SK-N-SH treated with all-trans-retinoic acid at 6 μM for 48 hours (cell line): ENCODE measurements around the gene CTPS2.

Experiments used
- ATAC-seq: fragments of 200-7000 bp; cut with Tn5 transposase; 3 replicates; pipeline ENCODE4 v1.9.1; 2020; ENCODE audit warnings: mild to moderate bottlenecking, moderate library complexity
- ARNTL ChIP-seq: fragments of 450-650 bp; formaldehyde crosslinking; IDR thresholded peaks from 2 replicates; pipeline ENCODE4 v1.5.0; 2020; ENCODE audit warnings: low read depth, mild to moderate bottlenecking, moderate library complexity, borderline replicate concordance
- BACH2 ChIP-seq: fragments of 250-450 bp; sonication (Bioruptor Pico); IDR thresholded peaks from 2 replicates; pipeline ENCODE4 v1.9.0; 2021; ENCODE audit warnings: mild to moderate bottlenecking, borderline replicate concordance
- CSRNP3 ChIP-seq: fragments of 250-450 bp; sonication (Bioruptor Pico); IDR thresholded peaks from 2 replicates; pipeline ENCODE4 v1.5.1; 2021; ENCODE audit warnings: mild to moderate bottlenecking, moderate library complexity
- ESRRG ChIP-seq: fragments of 250-450 bp; sonication (Bioruptor Pico); IDR thresholded peaks from 2 replicates; pipeline ENCODE4 v1.6.1; 2021; ENCODE audit warnings: mild to moderate bottlenecking
- GLIS3 ChIP-seq: fragments of 250-450 bp; sonication (Bioruptor Pico); IDR thresholded peaks from 2 replicates; pipeline ENCODE4 v1.5.0; 2020; ENCODE audit warnings: mild to moderate bottlenecking, moderate library complexity
- ISL1 ChIP-seq: fragments of 250-450 bp; sonication (Bioruptor Pico); IDR thresholded peaks from 2 replicates; pipeline ENCODE4 v2.1.2; 2022; ENCODE audit warnings: mild to moderate bottlenecking, moderate library complexity
- OSR1 ChIP-seq: fragments of 250-450 bp; sonication (Bioruptor Pico); IDR thresholded peaks from 2 replicates; pipeline ENCODE4 v1.8.0; 2022; ENCODE audit warnings: moderate library complexity, mild to moderate bottlenecking, inconsistent platforms
- PATZ1 ChIP-seq: fragments of 250-450 bp; sonication (Bioruptor Pico); IDR thresholded peaks from 2 replicates; pipeline ENCODE4 v1.8.0; 2020; ENCODE audit warnings: mild to moderate bottlenecking, moderate library complexity, borderline replicate concordance
- PPARA ChIP-seq: fragments of 250-450 bp; sonication (Bioruptor Pico); IDR thresholded peaks from 2 replicates; pipeline ENCODE4 v1.5.0; 2020; ENCODE audit warnings: mild to moderate bottlenecking, borderline replicate concordance
- RARB ChIP-seq: fragments of 250-450 bp; sonication (Bioruptor Pico); IDR thresholded peaks from 2 replicates; pipeline ENCODE4 v1.8.0; 2021; ENCODE audit warnings: mild to moderate bottlenecking, moderate library complexity
- SNAI2 ChIP-seq: fragments of 250-450 bp; sonication (Bioruptor Pico); IDR thresholded peaks from 2 replicates; pipeline ENCODE4 v1.5.0; 2020; ENCODE audit warnings: mild to moderate bottlenecking, moderate library complexity
- TCF4 ChIP-seq: fragments of 250-450 bp; sonication (Bioruptor Pico); IDR thresholded peaks from 2 replicates; pipeline ENCODE4 v1.8.0; 2021; ENCODE audit warnings: mild to moderate bottlenecking, moderate library complexity, borderline replicate concordance
- TOX ChIP-seq: fragments of 250-450 bp; sonication (Bioruptor Pico); IDR thresholded peaks from 2 replicates; pipeline ENCODE4 v1.8.0; 2021; ENCODE audit warnings: mild to moderate bottlenecking, moderate library complexity, borderline replicate concordance
- ZC3H10 ChIP-seq: fragments of 250-450 bp; sonication (Bioruptor Pico); IDR thresholded peaks from 2 replicates; pipeline ENCODE4 v1.5.1; 2021; ENCODE audit warnings: mild to moderate bottlenecking, moderate library complexity
- ZFP30 ChIP-seq: fragments of 450-650 bp; formaldehyde crosslinking; IDR thresholded peaks from 2 replicates; pipeline ENCODE4 v1.5.0; 2022; ENCODE audit warnings: mild to moderate bottlenecking, moderate library complexity
- ZNF565 ChIP-seq: fragments of 450-650 bp; formaldehyde crosslinking; conservative IDR thresholded peaks from 2 replicates; pipeline ENCODE4 v1.5.0; 2020; ENCODE audit warnings: low read depth, mild to moderate bottlenecking, moderate library complexity
- ZNF70 ChIP-seq: fragments of 450-650 bp; formaldehyde crosslinking; IDR thresholded peaks from 2 replicates; pipeline ENCODE4 v1.5.0; 2020; ENCODE audit warnings: mild to moderate bottlenecking, moderate library complexity
- ZNF8 ChIP-seq: fragments of 450-650 bp; formaldehyde crosslinking; IDR thresholded peaks from 2 replicates; pipeline ENCODE4 v1.5.0; 2020; ENCODE audit warnings: mild to moderate bottlenecking, moderate library complexity
- TF ChIP-seq, protein P1 (sequence below): fragments of 250-450 bp; sonication (Bioruptor Pico); IDR thresholded peaks from 2 replicates; pipeline ENCODE4 v1.5.0; 2020; ENCODE audit warnings: mild to moderate bottlenecking, moderate library complexity
- TF ChIP-seq, protein P2 (sequence below): fragments of 250-450 bp; sonication (Bioruptor Pico); IDR thresholded peaks from 2 replicates; pipeline ENCODE4 v1.8.0; 2021; ENCODE audit warnings: low read depth, mild to moderate bottlenecking, moderate library complexity, borderline replicate concordance

CTPS2 gene

DNA sequence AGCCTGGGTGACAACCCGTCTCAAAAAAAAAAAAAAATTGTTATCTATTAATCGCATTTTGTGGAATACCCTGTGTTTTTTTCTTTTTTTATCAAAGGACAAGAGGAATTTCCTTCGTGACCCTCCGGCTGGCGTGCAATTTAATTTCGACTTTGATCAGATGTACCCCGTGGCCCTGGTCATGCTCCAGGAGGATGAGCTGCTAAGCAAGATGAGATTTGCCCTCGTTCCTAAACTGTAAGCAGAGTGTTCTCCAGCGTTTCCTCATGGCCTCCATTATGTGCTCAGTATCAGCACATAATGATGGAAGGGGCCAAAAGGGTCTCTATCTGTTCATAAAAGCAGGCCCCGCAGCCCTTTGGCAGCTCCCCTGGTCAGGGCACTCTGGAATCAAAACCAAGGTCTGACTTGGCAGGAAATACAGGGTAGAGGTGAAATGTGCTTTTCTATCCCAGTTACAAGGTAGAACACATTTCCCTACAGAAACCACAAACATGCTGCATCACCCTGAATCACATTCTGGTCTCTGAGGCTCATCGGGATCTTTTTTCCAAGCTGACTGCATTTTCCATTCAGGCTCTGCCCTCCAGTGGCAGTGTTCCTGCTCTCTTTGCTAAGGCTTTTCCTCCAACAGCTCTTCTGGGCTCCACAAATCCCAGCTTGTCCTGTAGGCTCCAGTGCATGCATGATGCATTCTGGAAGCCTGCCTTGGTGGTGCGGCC lies 31.3 kb upstream of the CTPS2 start:
- ATAC-seq: peak; percentile 84

GRCh38 chrX:16739574-16739973 lies 27.1 kb upstream of the CTPS2 start:
- TF ChIP-seq ZNF8 (CRISPR knock-in tag) (no peak), TCF4 (CRISPR knock-in tag) (no peak), BACH2 (CRISPR knock-in tag) (no peak), ZNF70 (CRISPR knock-in tag) (no peak), TOX (CRISPR knock-in tag) (no peak), ZC3H10 (CRISPR knock-in tag) (no peak), CSRNP3 (CRISPR knock-in tag) (no peak), ESRRG (CRISPR knock-in tag) (no peak), ISL1 (CRISPR knock-in tag) (no peak), ZFP30 (CRISPR knock-in tag) (no peak), ARNTL (CRISPR knock-in tag) (no peak), GLIS3 (CRISPR knock-in tag) (no peak)
- TF ChIP-seq, all 23 proteins: peak for 0
- no peak for ATAC-seq

More for the DNA sequence above, 31.3 kb upstream of the CTPS2 start:
- TF ChIP-seq ISL1 (CRISPR knock-in tag) (no peak), ZC3H10 (CRISPR knock-in tag) (no peak), GLIS3 (CRISPR knock-in tag) (no peak), TCF4 (CRISPR knock-in tag) (no peak), ZNF8 (CRISPR knock-in tag) (no peak), OSR1 (no peak)
- TF ChIP-seq, protein P1, sequence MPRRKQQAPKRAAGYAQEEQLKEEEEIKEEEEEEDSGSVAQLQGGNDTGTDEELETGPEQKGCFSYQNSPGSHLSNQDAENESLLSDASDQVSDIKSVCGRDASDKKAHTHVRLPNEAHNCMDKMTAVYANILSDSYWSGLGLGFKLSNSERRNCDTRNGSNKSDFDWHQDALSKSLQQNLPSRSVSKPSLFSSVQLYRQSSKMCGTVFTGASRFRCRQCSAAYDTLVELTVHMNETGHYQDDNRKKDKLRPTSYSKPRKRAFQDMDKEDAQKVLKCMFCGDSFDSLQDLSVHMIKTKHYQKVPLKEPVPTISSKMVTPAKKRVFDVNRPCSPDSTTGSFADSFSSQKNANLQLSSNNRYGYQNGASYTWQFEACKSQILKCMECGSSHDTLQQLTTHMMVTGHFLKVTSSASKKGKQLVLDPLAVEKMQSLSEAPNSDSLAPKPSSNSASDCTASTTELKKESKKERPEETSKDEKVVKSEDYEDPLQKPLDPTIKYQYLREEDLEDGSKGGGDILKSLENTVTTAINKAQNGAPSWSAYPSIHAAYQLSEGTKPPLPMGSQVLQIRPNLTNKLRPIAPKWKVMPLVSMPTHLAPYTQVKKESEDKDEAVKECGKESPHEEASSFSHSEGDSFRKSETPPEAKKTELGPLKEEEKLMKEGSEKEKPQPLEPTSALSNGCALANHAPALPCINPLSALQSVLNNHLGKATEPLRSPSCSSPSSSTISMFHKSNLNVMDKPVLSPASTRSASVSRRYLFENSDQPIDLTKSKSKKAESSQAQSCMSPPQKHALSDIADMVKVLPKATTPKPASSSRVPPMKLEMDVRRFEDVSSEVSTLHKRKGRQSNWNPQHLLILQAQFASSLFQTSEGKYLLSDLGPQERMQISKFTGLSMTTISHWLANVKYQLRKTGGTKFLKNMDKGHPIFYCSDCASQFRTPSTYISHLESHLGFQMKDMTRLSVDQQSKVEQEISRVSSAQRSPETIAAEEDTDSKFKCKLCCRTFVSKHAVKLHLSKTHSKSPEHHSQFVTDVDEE (CRISPR knock-in tag): no peak
- TF ChIP-seq, all 23 proteins: peak for 0

- ATAC-seq: no peak
- TF ChIP-seq RARB (CRISPR knock-in tag) (no peak), PPARA (CRISPR knock-in tag) (no peak), ZNF8 (CRISPR knock-in tag) (no peak), ISL1 (CRISPR knock-in tag) (no peak), ESRRG (CRISPR knock-in tag) (no peak), BACH2 (CRISPR knock-in tag) (no peak), CSRNP3 (CRISPR knock-in tag) (no peak), ZNF565 (no peak), PATZ1 (CRISPR knock-in tag) (no peak), GLIS3 (CRISPR knock-in tag) (no peak), OSR1 (no peak), ARNTL (CRISPR knock-in tag) (no peak), ZFP30 (CRISPR knock-in tag) (no peak), SNAI2 (no peak), ZC3H10 (CRISPR knock-in tag) (no peak), TOX (CRISPR knock-in tag) (no peak)
- TF ChIP-seq, protein P2, sequence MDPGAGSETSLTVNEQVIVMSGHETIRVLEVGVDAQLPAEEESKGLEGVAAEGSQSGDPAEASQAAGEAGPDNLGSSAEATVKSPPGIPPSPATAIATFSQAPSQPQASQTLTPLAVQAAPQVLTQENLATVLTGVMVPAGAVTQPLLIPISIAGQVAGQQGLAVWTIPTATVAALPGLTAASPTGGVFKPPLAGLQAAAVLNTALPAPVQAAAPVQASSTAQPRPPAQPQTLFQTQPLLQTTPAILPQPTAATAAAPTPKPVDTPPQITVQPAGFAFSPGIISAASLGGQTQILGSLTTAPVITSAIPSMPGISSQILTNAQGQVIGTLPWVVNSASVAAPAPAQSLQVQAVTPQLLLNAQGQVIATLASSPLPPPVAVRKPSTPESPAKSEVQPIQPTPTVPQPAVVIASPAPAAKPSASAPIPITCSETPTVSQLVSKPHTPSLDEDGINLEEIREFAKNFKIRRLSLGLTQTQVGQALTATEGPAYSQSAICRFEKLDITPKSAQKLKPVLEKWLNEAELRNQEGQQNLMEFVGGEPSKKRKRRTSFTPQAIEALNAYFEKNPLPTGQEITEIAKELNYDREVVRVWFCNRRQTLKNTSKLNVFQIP (CRISPR knock-in tag): no peak
- TF ChIP-seq, protein P1 (CRISPR knock-in tag): no peak
Measured at GRCh38 chrX:16737024-16737423, 24.6 kb upstream of the CTPS2 start.
